Suppressor macrophage treated with lipopolysaccharide for 1 hour (primary cell): ENCODE data around the gene GBGT1.

ENCODE experiments used
- DNase-seq, 3 donors: peaks; one replicate each; pipeline ENCODE4 v3.0.0-alpha.2; 2020 to 2022

GBGT1 gene

GRCh38 chr9:133124123-133124906 lies 39.4 kb downstream of the GBGT1 start:
- peak in 1 of 3 donors; percentile 46 for DNase-seq

GRCh38 chr9:133122935-133123611 lies 40.6 kb downstream of the GBGT1 start:
- peak; percentile 46 to 55 (median 54) for DNase-seq

- DNase-seq = no peak
Measured at GRCh38 chr9:133122605-133122934, 41.1 kb downstream of the GBGT1 start.

GRCh38 chr9:133121915-133122550 lies 41.7 kb downstream of the GBGT1 start:
- DNase-seq = peak; percentile 71 to 81 (median 78)

- DNase-seq = peak; percentile 97 to 100 (median 98)
Measured at GRCh38 chr9:133121198-133121914, 42.4 kb downstream of the GBGT1 start, which contains the start of gene RALGDS. Gene RALGDS, minus strand, starts transcription at chr9:133121240. Its CDS starts 86 bp downstream, at chr9:133121154.

- DNase-seq = no peak
Measured at GRCh38 chr9:133120501-133121197, 43.1 kb downstream of the GBGT1 start.

- no peak for DNase-seq
Measured at GRCh38 chr9:133119846-133120500, 43.7 kb downstream of the GBGT1 start.

- peak in 2 of 3 donors; percentile 26 to 53 for DNase-seq
Measured at GRCh38 chr9:133119103-133119845, 44.4 kb downstream of the GBGT1 start.

- no peak for DNase-seq
Measured at GRCh38 chr9:133118568-133118967, 45.1 kb downstream of the GBGT1 start.

GRCh38 chr9:133118179-133118520 lies 45.6 kb downstream of the GBGT1 start:
- DNase-seq = no peak

- peak in 2 of 3 donors; percentile 24 to 48 for DNase-seq
Measured at GRCh38 chr9:133117271-133118178, 46.2 kb downstream of the GBGT1 start.

GRCh38 chr9:133116346-133117231 lies 47.1 kb downstream of the GBGT1 start:
- DNase-seq = no peak

- peak; percentile 86 to 87 (median 87) for DNase-seq
Measured at GRCh38 chr9:133115604-133116345, 47.9 kb downstream of the GBGT1 start.

GRCh38 chr9:133114886-133115603 lies 48.7 kb downstream of the GBGT1 start:
- DNase-seq = peak; percentile 39 to 50 (median 41)

- no peak for DNase-seq
Measured at GRCh38 chr9:133113949-133114885, 49.5 kb downstream of the GBGT1 start.
